SK-N-SH treated with all-trans-retinoic acid at 6 μM for 48 hours (cell line): ENCODE results near the gene CACNA2D3.

ENCODE experiments used
- ARNTL ChIP-seq: fragments of 450-650 bp; formaldehyde crosslinking; IDR thresholded peaks from 2 replicates; pipeline ENCODE4 v1.5.0; 2020; ENCODE audit warnings: low read depth, mild to moderate bottlenecking, moderate library complexity, borderline replicate concordance
- POU6F1 ChIP-seq: fragments of 250-450 bp; sonication (Bioruptor Pico); IDR thresholded peaks from 2 replicates; pipeline ENCODE4 v1.8.0; 2021; ENCODE audit warnings: low read depth, mild to moderate bottlenecking, moderate library complexity, borderline replicate concordance
- ZFP30 ChIP-seq: fragments of 450-650 bp; formaldehyde crosslinking; IDR thresholded peaks from 2 replicates; pipeline ENCODE4 v1.5.0; 2022; ENCODE audit warnings: mild to moderate bottlenecking, moderate library complexity
- TF ChIP-seq, protein P1 (sequence below): fragments of 250-450 bp; sonication (Bioruptor Pico); IDR thresholded peaks from 2 replicates; pipeline ENCODE4 v1.5.1; 2020; ENCODE audit warnings: low read depth, mild to moderate bottlenecking, moderate library complexity

GRCh38 chr3:54899273-54899672 is 776.9 kb downstream of the CACNA2D3 start:
- TF ChIP-seq ZFP30 (CRISPR knock-in tag), result no peak
- TF ChIP-seq POU6F1, result no peak
- no peak for TF ChIP-seq ARNTL (CRISPR knock-in tag)
- TF ChIP-seq, protein P1, sequence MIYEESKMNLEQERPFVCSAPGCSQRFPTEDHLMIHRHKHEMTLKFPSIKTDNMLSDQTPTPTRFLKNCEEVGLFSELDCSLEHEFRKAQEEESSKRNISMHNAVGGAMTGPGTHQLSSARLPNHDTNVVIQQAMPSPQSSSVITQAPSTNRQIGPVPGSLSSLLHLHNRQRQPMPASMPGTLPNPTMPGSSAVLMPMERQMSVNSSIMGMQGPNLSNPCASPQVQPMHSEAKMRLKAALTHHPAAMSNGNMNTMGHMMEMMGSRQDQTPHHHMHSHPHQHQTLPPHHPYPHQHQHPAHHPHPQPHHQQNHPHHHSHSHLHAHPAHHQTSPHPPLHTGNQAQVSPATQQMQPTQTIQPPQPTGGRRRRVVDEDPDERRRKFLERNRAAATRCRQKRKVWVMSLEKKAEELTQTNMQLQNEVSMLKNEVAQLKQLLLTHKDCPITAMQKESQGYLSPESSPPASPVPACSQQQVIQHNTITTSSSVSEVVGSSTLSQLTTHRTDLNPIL (CRISPR knock-in tag), result no peak
